ENCODE data around the gene GALNT7. TPM values are rescaled to one million over a fixed set of nuclear protein-coding genes. Genes with fewer than 3 reads are reported as not detected.

GALNT7 gene
- total RNA-seq, 4 donors from 2014 or later, result 15.6 to 38.2 (median 23.8) TPM

DNA sequence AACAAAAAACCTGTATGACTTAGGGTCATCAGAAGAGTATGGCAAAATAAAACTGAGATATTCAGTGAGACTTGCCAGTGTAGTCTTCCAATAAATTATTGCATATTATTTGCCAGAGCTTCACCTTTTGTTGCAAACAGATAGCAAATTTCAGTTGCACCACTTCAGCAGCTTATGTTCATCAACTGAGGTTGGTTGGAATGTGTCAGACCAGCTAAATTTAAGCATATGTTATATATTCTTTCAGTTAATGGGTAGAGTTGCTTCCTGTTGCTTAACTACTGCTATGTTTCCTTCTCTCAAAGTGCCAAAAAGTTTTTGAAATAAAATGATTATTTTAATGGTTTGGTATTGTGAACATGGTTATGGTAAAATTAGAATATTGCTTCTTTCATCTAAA, 61.5 kb downstream of the GALNT7 start:
- H3K27me3 ChIP-seq, result no peaks in the 10 kb centered on the region
- H3K4me3 ChIP-seq (replicated peaks in 1 of 3), result no peak overlapping the region
- no peak for DNase-seq
- TF ChIP-seq CTCF (IDR thresholded peaks at IDR 0.05), result no peak
- intact Hi-C loops (cut with DNase I), result no loop called here
- no peak overlapping the region for H3K27ac ChIP-seq
- no peaks in the 10 kb centered on the region for H3K4me1 ChIP-seq
- no peaks in the 10 kb centered on the region for H3K36me3 ChIP-seq
- H3K9me3 ChIP-seq, result no peaks in the 10 kb centered on the region

- 72 to 76% methylated on average over 1 of the region's 1 CpG for WGBS, 2 donors
Measured at GRCh38 chr4:173231916-173232315, 63.3 kb downstream of the GALNT7 start.

GRCh38 chr4:173233857-173234256, 65.2 kb downstream of the GALNT7 start:
- no peak overlapping the region for H3K27ac ChIP-seq
- H3K4me3 ChIP-seq (replicated peaks in 1 of 3), result no peak overlapping the region
- no peaks in the 10 kb centered on the region for H3K36me3 ChIP-seq
- TF ChIP-seq CTCF (IDR thresholded peaks at IDR 0.05) (no peak), POLR2A (IDR thresholded peaks at IDR 0.05) (no peak)
- no peaks in the 10 kb centered on the region for H3K9me3 ChIP-seq
- intact Hi-C loops (cut with DNase I), result no loop called here
- no peaks in the 10 kb centered on the region for H3K27me3 ChIP-seq
- H3K4me1 ChIP-seq, result no peaks in the 10 kb centered on the region
- 91 to 93% methylated on average over 5 of the region's 5 CpGs for WGBS, 2 donors
- DNase-seq, result no peak

More at GRCh38 chr4:173231916-173232315, 63.3 kb downstream of the GALNT7 start:
- no peaks in the 10 kb centered on the region for H3K36me3 ChIP-seq
- intact Hi-C loops (cut with DNase I), result no loop called here
- H3K9me3 ChIP-seq, result no peaks in the 10 kb centered on the region
- no peak for TF ChIP-seq POLR2A (IDR thresholded peaks at IDR 0.05)
- TF ChIP-seq CTCF (IDR thresholded peaks at IDR 0.05), result peak in 2 of 6 experiments; percentile 14 to 18
- H3K27ac ChIP-seq, result no peak overlapping the region
- H3K4me3 ChIP-seq (replicated peaks in 1 of 3), result no peak overlapping the region
- H3K4me1 ChIP-seq, result no peaks in the 10 kb centered on the region
- no peak for DNase-seq
- no peaks in the 10 kb centered on the region for H3K27me3 ChIP-seq

DNA sequence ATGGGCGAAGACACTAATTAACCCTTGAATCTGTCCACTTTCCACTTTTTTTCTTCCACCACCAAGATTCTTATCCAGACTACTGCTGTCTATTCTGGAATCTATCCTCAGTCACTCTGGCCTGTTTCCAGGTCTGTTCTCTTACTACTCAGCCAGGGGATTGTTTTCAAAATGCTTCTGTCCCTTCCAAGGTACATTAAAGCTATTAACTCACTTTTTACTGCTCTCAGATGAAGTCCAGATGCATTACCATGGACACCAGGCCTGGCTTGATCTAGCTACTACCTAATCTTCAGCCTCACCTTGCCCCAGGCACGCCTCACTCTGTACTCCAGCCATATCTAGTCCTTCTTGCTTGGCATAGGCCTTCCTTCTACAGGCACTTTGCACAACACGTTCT, 66.4 kb downstream of the GALNT7 start:
- H3K27me3 ChIP-seq, result no peaks in the 10 kb centered on the region
- H3K36me3 ChIP-seq, result no peaks in the 10 kb centered on the region
- DNase-seq, result no peak
- TF ChIP-seq POLR2A (IDR thresholded peaks at IDR 0.05) (no peak), CTCF (IDR thresholded peaks at IDR 0.05) (no peak)
- no peak overlapping the region for H3K27ac ChIP-seq
- no peaks in the 10 kb centered on the region for H3K4me1 ChIP-seq
- WGBS, 2 donors, result 97% methylated on average over 3 of the region's 3 CpGs
- intact Hi-C loops (cut with DNase I), result no loop called here
- H3K9me3 ChIP-seq, result no peaks in the 10 kb centered on the region
- H3K4me3 ChIP-seq (replicated peaks in 1 of 3), result no peak overlapping the region

DNA sequence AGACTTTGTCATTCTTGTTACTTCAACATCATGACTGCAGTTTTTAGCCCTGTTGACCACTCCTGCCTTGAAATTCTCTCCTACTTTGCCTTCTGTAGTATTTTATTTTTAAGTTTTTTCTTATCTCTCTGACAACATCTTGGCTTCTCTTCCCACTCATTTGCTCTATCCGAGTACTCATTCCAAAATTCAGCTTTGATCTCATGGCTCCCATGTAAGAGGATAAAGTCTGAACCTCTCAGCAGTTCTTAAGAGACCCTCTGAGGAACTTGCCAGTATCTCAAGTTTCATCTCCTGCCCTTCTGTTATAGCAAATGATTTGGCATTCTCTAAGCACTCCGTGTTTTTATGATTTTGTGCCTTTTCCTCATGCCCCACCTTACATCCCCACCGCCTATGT, 67.7 kb downstream of the GALNT7 start:
- WGBS, 2 donors, result 72 to 78% methylated on average over 3 of the region's 3 CpGs
- H3K27me3 ChIP-seq, result no peaks in the 10 kb centered on the region
- no peaks in the 10 kb centered on the region for H3K4me1 ChIP-seq
- DNase-seq, result no peak
- intact Hi-C loops (cut with DNase I), result no loop called here
- H3K9me3 ChIP-seq, result no peaks in the 10 kb centered on the region
- no peak overlapping the region for H3K27ac ChIP-seq
- H3K36me3 ChIP-seq, result no peaks in the 10 kb centered on the region
- TF ChIP-seq POLR2A (IDR thresholded peaks at IDR 0.05) (no peak), CTCF (IDR thresholded peaks at IDR 0.05) (no peak)
- H3K4me3 ChIP-seq (replicated peaks in 1 of 3), result no peak overlapping the region
